ENCODE data around the gene EVC.

DNA sequence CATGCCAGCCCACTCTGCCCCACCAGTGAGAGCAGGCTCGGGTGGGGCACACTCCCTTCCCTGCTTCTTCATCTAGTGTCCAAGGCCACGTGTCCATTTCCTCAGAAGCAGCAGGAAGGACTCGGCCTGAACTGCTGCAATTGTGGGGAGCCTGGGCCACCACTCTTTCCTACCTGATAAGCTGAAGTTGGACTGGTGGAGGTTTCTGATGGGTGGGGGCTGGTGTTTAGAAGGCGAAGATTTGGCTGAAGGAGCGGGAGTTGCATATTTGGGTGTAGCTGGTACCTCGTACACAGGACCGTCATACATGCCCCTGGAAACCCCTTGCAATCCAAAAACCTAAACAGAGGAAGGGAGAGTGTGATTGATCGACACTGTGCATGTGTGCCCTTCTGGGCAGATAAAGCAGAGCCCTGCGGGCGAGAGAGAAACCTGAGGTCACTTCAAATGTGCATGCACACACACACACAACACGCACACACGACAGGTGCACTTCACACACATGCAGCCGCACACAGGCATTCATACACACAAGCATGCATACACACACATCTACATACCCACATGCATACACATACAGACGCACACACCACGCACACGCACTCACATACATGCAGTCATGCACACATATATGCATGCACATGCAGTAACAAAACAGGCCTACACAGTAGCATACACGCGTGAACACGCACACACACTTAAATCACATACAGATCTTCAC, 114.5 kb downstream of the EVC start:
- TF ChIP-seq, protein P1, sequence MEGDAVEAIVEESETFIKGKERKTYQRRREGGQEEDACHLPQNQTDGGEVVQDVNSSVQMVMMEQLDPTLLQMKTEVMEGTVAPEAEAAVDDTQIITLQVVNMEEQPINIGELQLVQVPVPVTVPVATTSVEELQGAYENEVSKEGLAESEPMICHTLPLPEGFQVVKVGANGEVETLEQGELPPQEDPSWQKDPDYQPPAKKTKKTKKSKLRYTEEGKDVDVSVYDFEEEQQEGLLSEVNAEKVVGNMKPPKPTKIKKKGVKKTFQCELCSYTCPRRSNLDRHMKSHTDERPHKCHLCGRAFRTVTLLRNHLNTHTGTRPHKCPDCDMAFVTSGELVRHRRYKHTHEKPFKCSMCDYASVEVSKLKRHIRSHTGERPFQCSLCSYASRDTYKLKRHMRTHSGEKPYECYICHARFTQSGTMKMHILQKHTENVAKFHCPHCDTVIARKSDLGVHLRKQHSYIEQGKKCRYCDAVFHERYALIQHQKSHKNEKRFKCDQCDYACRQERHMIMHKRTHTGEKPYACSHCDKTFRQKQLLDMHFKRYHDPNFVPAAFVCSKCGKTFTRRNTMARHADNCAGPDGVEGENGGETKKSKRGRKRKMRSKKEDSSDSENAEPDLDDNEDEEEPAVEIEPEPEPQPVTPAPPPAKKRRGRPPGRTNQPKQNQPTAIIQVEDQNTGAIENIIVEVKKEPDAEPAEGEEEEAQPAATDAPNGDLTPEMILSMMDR (IDR thresholded peaks at IDR 0.05; ENCODE audit: borderline replicate concordance, extremely low read depth, low read length, poor library complexity, severe bottlenecking): no peak
- TF ChIP-seq EZH2 (IDR thresholded peaks at IDR 0.05; ENCODE audit: borderline replicate concordance, low read depth, low read length, severe bottlenecking): no peak
